Heart left ventricle (tissue), 16 donors: ENCODE results near the gene PHAF1. TPM values are rescaled to one million over a fixed set of nuclear protein-coding genes. Genes with fewer than 3 reads are reported as not detected.

Experiments
- ATAC-seq, 4 donors: fragments of 200-7000 bp; cut with Tn5 transposase; one replicate each; pipeline ENCODE4 v1.9.1; 2020 to 2022; ENCODE audit warnings: moderate library complexity in 4 of 4, mild to moderate bottlenecking in 3 of 4, moderate number of reproducible peaks in 1 of 4
- DNase-seq, 5 donors: peaks; one replicate each; pipeline ENCODE4 v3.0.0-alpha.2; 2020
- H3K27ac ChIP-seq, 12 donors: fragments of 200-600 bp; sonication (generic) in 4 of 12; one replicate each; pipeline versions ENCODE4 v1.5.0 to v1.8.0; 2016 to 2022; ENCODE audit warnings: mild to moderate bottlenecking in 2 of 12
- H3K27me3 ChIP-seq, 9 donors: fragments of 200-600 bp; sonication (generic) in 2 of 9; one replicate each; pipeline versions ENCODE4 v1.5.1 to v1.8.0; 2016 to 2022; ENCODE audit warnings: mild to moderate bottlenecking in 3 of 9
- H3K36me3 ChIP-seq, 9 donors: fragments of 200-600 bp; sonication (generic) in 2 of 9; one replicate each; pipeline versions ENCODE4 v1.5.0 to v1.8.0; 2018 to 2022; ENCODE audit warnings: mild to moderate bottlenecking in 2 of 9
- H3K4me1 ChIP-seq, 12 donors: fragments of 200-600 bp; sonication (generic) in 4 of 12; one replicate each; pipeline versions ENCODE4 v1.5.0 to v1.8.0; 2016 to 2022; ENCODE audit warnings: mild to moderate bottlenecking in 3 of 12
- H3K4me3 ChIP-seq, 12 donors: fragments of 200-600 bp; sonication (generic) in 4 of 12; one replicate each; pipeline versions ENCODE4 v1.5.0 to v1.8.0; 2017 to 2022; ENCODE audit warnings: mild to moderate bottlenecking in 9 of 12, moderate library complexity in 4 of 12
- H3K9me3 ChIP-seq, 12 donors: fragments of 200-600 bp; sonication (generic) in 4 of 12; one replicate each; pipeline versions ENCODE4 v1.5.0 to v1.8.0; 2016 to 2022; ENCODE audit warnings: mild to moderate bottlenecking in 1 of 12
- POLR2A ChIP-seq, 2 donors: fragments of 450-650 bp; IDR thresholded peaks; one replicate each; pipeline ENCODE4 v1.6.1; 2017; ENCODE audit warnings: antibody characterized with exemption in 2 of 2, mild to moderate bottlenecking in 2 of 2, moderate library complexity in 2 of 2
- WGBS, 4 donors: extraction: QIAGEN DNeasy Blood & Tissue Kit in 2 of 4; methylation state at CpG; one replicate each; pipeline versions ENCODE4 v1.1.5 to v1.1.7; 2013 to 2018; 5-methylcytosine and 5-hydroxymethylcytosine counted together
- intact Hi-C, 10 donors: fragments of 100-400 bp; cut with DNase I; formaldehyde crosslinking; loops; one replicate each; pipeline versions ENCODE4 v1.11.1 to v1.14.2; 2022
- polyA plus RNA-seq, 2 donors: library from polyadenylated mRNA; stranded (reverse); fragments of 200-250 nt; gene quantifications; one replicate each; pipeline ENCODE4 v1.2.3, GENCODE V29; 2013
- total RNA-seq, 9 donors: library from RNA; depleted of rRNA in 2 of 9; stranded (reverse); fragments of >200 nt in 2 of 9; fragmentation: NEBNext Ultra II Directional in 3 of 9; extraction: Animal tissue kit (Norgen Biotek cat#: 25700) in 3 of 9; gene quantifications; one replicate each; pipeline versions ENCODE4 v1.1.0 to v1.2.4, GENCODE V29; 2016 to 2023
- TF ChIP-seq, protein P1 (sequence below), 12 donors: fragments of 200-600 bp; sonication (generic) in 4 of 12; IDR thresholded peaks; one replicate each; pipeline versions ENCODE4 v1.5.0 to v1.8.0; 2018 to 2022; ENCODE audit warnings: antibody characterized with exemption in 12 of 12, mild to moderate bottlenecking in 5 of 12
- donor health status: ischemic (EF 13 %, LVEDD 7.1; RV severe dilation, severe dysfunction).
- donor health status: healthy with polysubstance abuse.
- donor health status: DM: no; HTN: yes; CAD: no.
- donor health status: DM: no; HTN: no; CAD: no.
- donor health status: ischemic (EF 25% LVEDD 6.9; RV normal size, moderate dysfunction).
- donor health status: ischemic (EF 25% LVEDD 5.7; RV mildly dilated, moderate dysfunction).
- donor health status: healthy.
- donor health status: DM: yes; HTN: yes; CAD: no.
- donor health status: ischemic (EF 35%, LVEDD 5.7; RV mildly dilated, moderate dysfunction).
- donor health status: nonischemic (EF 11% LVEDD 7.7; RV severe dilation, severe dysfunction).
- donor health status: DM: yes; HTN: yes; CAD: no.
- donor health status: PGD.
- donor health status: ischemic (EF 29% LVEDD 5.4; RV normal size, mild dysfunction).
- donor health status: nonischemic (EF 23%, LVEDD 6.1; RV moderate dilation, normal function).

Gene PHAF1
- total and polyA plus RNA-seq, 11 donors, result 5.6 to 17.8 (median 11.6) TPM

DNA sequence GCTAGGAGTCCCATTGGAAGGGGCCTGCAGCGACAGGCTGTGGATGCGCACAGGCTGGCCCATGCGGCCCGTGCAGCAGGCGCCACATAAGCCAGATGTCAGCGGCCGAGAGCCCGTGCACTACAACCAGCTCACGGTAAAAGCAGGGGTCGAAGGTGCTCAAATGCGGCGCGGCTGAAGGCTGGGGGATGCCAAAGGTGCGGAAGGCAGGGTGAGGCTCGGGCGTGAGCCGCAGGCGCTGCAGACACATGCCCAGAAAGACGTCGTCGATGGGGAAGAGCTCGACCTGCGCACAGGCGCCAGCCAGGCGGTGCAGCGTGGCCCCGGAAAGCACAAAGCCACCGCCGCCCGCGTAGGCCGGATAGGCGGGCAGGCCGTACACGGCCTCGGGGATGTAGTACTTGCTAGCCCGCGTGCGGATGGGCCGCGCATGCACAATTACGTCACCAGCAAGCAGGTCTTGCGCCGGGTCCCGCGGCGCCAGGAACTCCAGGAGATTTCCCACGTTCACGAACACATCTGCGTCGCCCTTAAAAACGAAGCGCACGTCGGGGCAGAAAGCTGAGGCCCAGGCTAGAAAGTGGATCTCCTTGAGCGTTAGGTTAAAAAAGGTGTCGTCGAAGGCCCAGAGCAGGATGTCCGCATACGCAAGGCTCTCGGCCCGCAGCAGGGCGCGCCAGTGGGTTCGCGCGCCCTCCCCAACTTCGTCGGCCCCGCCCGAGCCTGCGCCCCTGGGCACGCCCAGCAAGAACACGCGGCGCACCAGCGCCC lies 39.7 kb downstream of the PHAF1 start:
- H3K4me1 ChIP-seq, result peaks cover 0 to 16% (median 8%) of the 10 kb centered on the region in 12 donors
- no peak for TF ChIP-seq POLR2A (IDR thresholded peaks at IDR 0.05)
- TF ChIP-seq, protein P1, sequence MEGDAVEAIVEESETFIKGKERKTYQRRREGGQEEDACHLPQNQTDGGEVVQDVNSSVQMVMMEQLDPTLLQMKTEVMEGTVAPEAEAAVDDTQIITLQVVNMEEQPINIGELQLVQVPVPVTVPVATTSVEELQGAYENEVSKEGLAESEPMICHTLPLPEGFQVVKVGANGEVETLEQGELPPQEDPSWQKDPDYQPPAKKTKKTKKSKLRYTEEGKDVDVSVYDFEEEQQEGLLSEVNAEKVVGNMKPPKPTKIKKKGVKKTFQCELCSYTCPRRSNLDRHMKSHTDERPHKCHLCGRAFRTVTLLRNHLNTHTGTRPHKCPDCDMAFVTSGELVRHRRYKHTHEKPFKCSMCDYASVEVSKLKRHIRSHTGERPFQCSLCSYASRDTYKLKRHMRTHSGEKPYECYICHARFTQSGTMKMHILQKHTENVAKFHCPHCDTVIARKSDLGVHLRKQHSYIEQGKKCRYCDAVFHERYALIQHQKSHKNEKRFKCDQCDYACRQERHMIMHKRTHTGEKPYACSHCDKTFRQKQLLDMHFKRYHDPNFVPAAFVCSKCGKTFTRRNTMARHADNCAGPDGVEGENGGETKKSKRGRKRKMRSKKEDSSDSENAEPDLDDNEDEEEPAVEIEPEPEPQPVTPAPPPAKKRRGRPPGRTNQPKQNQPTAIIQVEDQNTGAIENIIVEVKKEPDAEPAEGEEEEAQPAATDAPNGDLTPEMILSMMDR (IDR thresholded peaks at IDR 0.05), result no peak
- H3K36me3 ChIP-seq, result peaks cover 0 to 49% (median 39%) of the 10 kb centered on the region in 9 donors
- peaks cover 0 to 17% (median 0%) of the 10 kb centered on the region in 9 donors for H3K27me3 ChIP-seq
- no peaks in the 10 kb centered on the region for H3K9me3 ChIP-seq
- DNase-seq (no peak), ATAC-seq (no peak)
- 61 to 77% (median 71%) methylated on average over 59 to 77 of the region's 77 CpGs for WGBS, 4 donors
- peak overlapping the region in 5 of 12 donors; percentile 81 to 93 (median 88) for H3K27ac ChIP-seq
- intact Hi-C loops, result loop anchor here in 5 of 10 donors (2.0 to 10.0 kb wide), 3 partner anchors 135 to 255 kb away; no protein-coding TSS in a partner anchor
- H3K4me3 ChIP-seq, result peak overlapping the region in 5 of 12 donors; percentile 63 to 75 (median 69)

DNA sequence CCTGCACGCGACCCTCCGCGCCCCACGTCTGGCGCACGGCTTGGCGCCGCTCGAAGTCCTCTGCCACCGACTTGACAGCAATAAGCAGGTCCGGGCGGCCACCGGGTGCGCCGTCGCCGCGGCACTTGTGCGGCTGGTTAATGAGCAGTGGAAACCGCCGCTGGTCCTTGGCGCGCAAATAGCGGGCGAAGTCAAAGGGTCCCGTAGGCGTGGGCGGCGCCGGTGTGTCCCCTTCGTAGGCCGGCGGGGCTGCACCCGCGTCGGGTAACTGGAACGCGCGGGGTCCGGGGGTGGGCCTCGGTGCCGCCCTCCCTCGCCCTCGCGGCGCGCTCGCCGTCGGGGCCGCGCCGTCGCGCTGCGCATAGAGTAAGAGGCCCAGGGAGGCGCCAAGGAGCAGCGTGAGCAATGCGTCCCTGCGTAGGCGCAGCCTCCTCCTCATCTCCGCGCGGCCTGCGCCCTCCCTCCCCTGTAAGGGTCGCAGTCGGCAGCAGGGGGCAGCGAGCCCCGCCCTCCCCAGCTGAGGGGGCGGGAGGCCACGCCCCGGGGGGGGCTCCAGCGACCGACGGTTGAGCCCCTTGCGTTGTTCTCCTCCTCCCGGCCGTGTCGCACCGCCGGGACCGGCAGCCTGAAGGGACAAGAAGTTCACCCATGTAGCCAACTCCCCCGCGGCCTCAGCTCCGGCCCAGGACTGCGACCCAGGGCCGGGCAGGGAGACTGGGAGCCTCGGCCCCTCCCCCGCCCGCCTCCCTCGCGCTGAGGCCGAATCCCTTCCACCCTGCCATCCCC lies 40.5 kb downstream of the PHAF1 start:
- WGBS, 4 donors, result 7 to 16% (median 8%) methylated on average over 10 to 94 of the region's 94 CpGs
- Histone ChIP-seq H3K36me3 (peaks cover 0 to 41% (median 32%) of the 10 kb centered on the region in 9 donors), H3K4me3 (peak overlapping the region; percentile 27 to 75 (median 64)), H3K9me3 (no peaks in the 10 kb centered on the region), H3K27me3 (peaks cover 0 to 17% (median 0%) of the 10 kb centered on the region in 9 donors), H3K4me1 (peaks cover 0 to 24% (median 13%) of the 10 kb centered on the region in 12 donors), H3K27ac (peak overlapping the region; percentile 30 to 93 (median 83))
- intact Hi-C loops, result loop anchor here in 5 of 10 donors (2.0 to 10.0 kb wide), 3 partner anchors 135 to 255 kb away; no protein-coding TSS in a partner anchor
- TF ChIP-seq, protein P1 (IDR thresholded peaks at IDR 0.05), result peak in 4 of 12 donors; percentile 7 to 25 (median 12)
- TF ChIP-seq POLR2A (IDR thresholded peaks at IDR 0.05), result no peak
- peak; percentile 19 to 77 (median 52) for ATAC-seq
- DNase-seq, result peak in 3 of 5 donors; percentile 62 to 83 (median 75)

DNA sequence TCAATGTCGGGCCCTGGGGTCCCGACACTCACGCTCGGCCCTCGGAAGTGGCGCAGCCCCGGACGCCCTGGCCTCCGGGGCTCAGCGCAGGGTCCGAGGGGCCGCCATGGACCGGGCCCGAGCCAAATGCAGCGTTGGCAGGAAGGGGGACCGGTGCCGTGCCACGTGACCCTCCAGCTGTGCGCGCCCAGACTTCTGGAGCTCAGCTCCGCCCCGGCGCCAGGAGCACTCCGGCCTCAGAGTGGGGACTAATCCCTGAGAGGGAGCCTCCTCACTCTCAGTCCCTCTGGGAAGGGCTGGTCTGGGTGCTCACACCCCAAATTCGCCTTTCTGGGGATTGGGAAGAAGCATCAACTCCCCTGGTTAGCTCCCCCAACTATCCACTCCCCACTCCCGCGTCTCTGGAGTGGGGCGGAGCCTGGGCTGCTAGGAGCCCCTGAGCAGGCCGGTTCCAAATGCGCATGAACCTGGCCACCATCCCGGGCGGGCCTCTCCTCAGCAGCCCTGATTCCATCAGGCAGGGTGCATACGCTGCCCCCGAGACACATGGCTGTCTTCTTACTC lies 41.2 kb downstream of the PHAF1 start, which contains the start of gene B3GNT9:
TSS of gene B3GNT9 (minus strand) at position 166 of the 564 bp plus-strand sequence. CDS start 513 bp downstream, outside the sequence.
- H3K27ac ChIP-seq, result peak within 1 kb of the TSS; percentile 30 to 93 (median 83)
- intact Hi-C loops, result loop anchor here in 5 of 10 donors (2.0 to 10.0 kb wide), 3 partner anchors 136 to 256 kb away; no protein-coding TSS in a partner anchor
- peaks cover 0 to 30% (median 16%) of the 10 kb centered on the region in 12 donors for H3K4me1 ChIP-seq
- peaks cover 0 to 34% (median 25%) of the 10 kb centered on the region in 9 donors for H3K36me3 ChIP-seq
- H3K9me3 ChIP-seq, result no peaks in the 10 kb centered on the region
- ATAC-seq, result peak; percentile 77 to 92 (median 81)
- DNase-seq, result peak; percentile 84 to 87 (median 84)
- H3K4me3 ChIP-seq, result peak within 1 kb of the TSS; percentile 27 to 75 (median 64)
- no peak for TF ChIP-seq POLR2A (IDR thresholded peaks at IDR 0.05)
- TF ChIP-seq, protein P1 (IDR thresholded peaks at IDR 0.05), result no peak
- peaks cover 0 to 17% (median 0%) of the 10 kb centered on the region in 9 donors for H3K27me3 ChIP-seq
- 1% methylated on average over 10 to 34 of the region's 34 CpGs for WGBS, 4 donors
